NOMO-1 treated with DMSO at 0.1 percent for 48 hours (cell line): Measurements from ENCODE around the gene OR4M2.
"Not testable (repeated sequence)": the region's sequence is repeated elsewhere in the genome, so short reads cannot be mapped to it uniquely, and the experiment has no call there.

ENCODE experiments used
- DNase-seq: peaks from one replicate; lab custom pipeline; 2025; ENCODE audit not compliant: unreplicated experiment; lab: John Stamatoyannopoulos, UW

OR4M2 gene

GRCh38 chr15:22080227-22080626, at the start of gene OR4M2:
Gene OR4M2, plus strand, starts transcription at chr15:22080527. Its CDS starts 98 bp downstream, at chr15:22080625.
- DNase-seq: not testable (repeated sequence)

- not testable (repeated sequence) for DNase-seq
Measured at GRCh38 chr15:22069267-22069666, 11.1 kb upstream of the OR4M2 start.

- not testable (repeated sequence) for DNase-seq
Measured at GRCh38 chr15:22081386-22081785, 1.1 kb downstream of the OR4M2 start.

- not testable (repeated sequence) for DNase-seq
Measured at GRCh38 chr15:22098616-22099253, 18.4 kb downstream of the OR4M2 start.

DNA sequence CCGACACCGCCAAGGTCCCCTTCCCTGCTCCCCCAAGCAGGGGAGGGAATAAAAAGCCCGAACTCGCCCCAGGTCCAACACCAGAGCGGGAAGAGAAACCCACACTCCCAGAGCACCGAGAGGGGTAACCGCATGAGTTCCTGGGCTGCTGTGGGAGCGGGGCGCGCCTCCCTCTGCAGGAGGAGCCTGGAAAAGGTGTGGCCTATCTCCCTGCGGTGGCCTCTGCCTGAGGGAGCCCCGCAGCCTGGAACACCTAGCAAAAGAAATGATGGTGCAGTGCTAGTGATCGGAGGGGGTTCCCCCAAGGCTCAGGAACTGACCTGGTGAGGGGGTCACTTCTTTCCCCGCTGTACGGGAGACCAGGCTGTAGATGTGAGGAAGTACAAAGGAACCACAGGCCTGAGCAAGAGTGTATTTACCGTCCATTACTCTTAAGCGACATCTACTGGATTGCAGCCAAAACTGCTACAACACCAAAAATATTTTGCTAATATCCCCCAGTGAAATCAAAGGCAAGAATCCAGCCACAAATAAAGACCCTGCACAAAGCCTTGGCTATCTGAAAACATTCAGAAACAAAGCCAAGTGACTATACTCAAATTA, 19.1 kb downstream of the OR4M2 start:
- not testable (repeated sequence) for DNase-seq

GRCh38 chr15:22122033-22122432, 41.7 kb downstream of the OR4M2 start:
- not testable (repeated sequence) for DNase-seq
